ENCODE results near the gene TRAPPC6A. TPM values are rescaled to one million over a fixed set of nuclear protein-coding genes. Genes with fewer than 3 reads are reported as not detected.
A peak's percentile ranks its signal among the peaks of the same experiment; 100 is the strongest.

The TRAPPC6A gene
- polyA plus RNA-seq, 1 donor, result 50.2 TPM

GRCh38 chr19:45118106-45118505 lies 59.9 kb downstream of the TRAPPC6A start:
- H3K4me1 ChIP-seq (ENCODE audit: control insufficient read depth, insufficient read depth, low read length), result peaks cover 56% of the 10 kb centered on the region
- no peak overlapping the region for H3K4me3 ChIP-seq (ENCODE audit: low read length)
- WGBS (ENCODE audit: insufficient coverage, low lambda C conversion rate), result no CpG with 5 or more reads among the region's 5 CpGs
- peak overlapping the region; percentile 32 for H3K27ac ChIP-seq (ENCODE audit: low read length)
- DNase-seq, result no peak
- no peaks in the 10 kb centered on the region for H3K27me3 ChIP-seq (ENCODE audit: control insufficient read depth, insufficient read depth, low read length)
- peaks cover under 1% of the 10 kb centered on the region for H3K36me3 ChIP-seq (ENCODE audit: control insufficient read depth, insufficient read depth, low read length)
- no peaks in the 10 kb centered on the region for H3K9me3 ChIP-seq (ENCODE audit: control insufficient read depth, low read depth, low read length)

- peaks cover 61% of the 10 kb centered on the region for H3K4me1 ChIP-seq (ENCODE audit: control insufficient read depth, insufficient read depth, low read length)
- H3K36me3 ChIP-seq (ENCODE audit: control insufficient read depth, insufficient read depth, low read length), result no peaks in the 10 kb centered on the region
- no peak for DNase-seq
- peak overlapping the region; percentile 1 for H3K27ac ChIP-seq (ENCODE audit: low read length)
- no CpG with 5 or more reads among the region's 12 CpGs for WGBS (ENCODE audit: insufficient coverage, low lambda C conversion rate)
- no peak overlapping the region for H3K4me3 ChIP-seq (ENCODE audit: low read length)
- no peaks in the 10 kb centered on the region for H3K27me3 ChIP-seq (ENCODE audit: control insufficient read depth, insufficient read depth, low read length)
- H3K9me3 ChIP-seq (ENCODE audit: control insufficient read depth, low read depth, low read length), result no peaks in the 10 kb centered on the region
Measured at GRCh38 chr19:45117671-45118070, 60.4 kb downstream of the TRAPPC6A start.

GRCh38 chr19:45117167-45117594 lies 60.9 kb downstream of the TRAPPC6A start:
- H3K4me3 ChIP-seq (ENCODE audit: low read length), result no peak overlapping the region
- H3K27ac ChIP-seq (ENCODE audit: low read length), result peak overlapping the region; percentile 1
- no peak for DNase-seq
- H3K27me3 ChIP-seq (ENCODE audit: control insufficient read depth, insufficient read depth, low read length), result no peaks in the 10 kb centered on the region
- peaks cover 65% of the 10 kb centered on the region for H3K4me1 ChIP-seq (ENCODE audit: control insufficient read depth, insufficient read depth, low read length)
- WGBS (ENCODE audit: insufficient coverage, low lambda C conversion rate), result no CpG with 5 or more reads among the region's 16 CpGs
- no peaks in the 10 kb centered on the region for H3K9me3 ChIP-seq (ENCODE audit: control insufficient read depth, low read depth, low read length)
- no peaks in the 10 kb centered on the region for H3K36me3 ChIP-seq (ENCODE audit: control insufficient read depth, insufficient read depth, low read length)

GRCh38 chr19:45115809-45116615 lies 62.0 kb downstream of the TRAPPC6A start:
- H3K9me3 ChIP-seq (ENCODE audit: control insufficient read depth, low read depth, low read length), result no peaks in the 10 kb centered on the region
- H3K36me3 ChIP-seq (ENCODE audit: control insufficient read depth, insufficient read depth, low read length), result no peaks in the 10 kb centered on the region
- H3K4me3 ChIP-seq (ENCODE audit: low read length), result no peak overlapping the region
- peaks cover 60% of the 10 kb centered on the region for H3K4me1 ChIP-seq (ENCODE audit: control insufficient read depth, insufficient read depth, low read length)
- no peak overlapping the region for H3K27ac ChIP-seq (ENCODE audit: low read length)
- peak in 1 of 2 donors; percentile 11 for DNase-seq
- H3K27me3 ChIP-seq (ENCODE audit: control insufficient read depth, insufficient read depth, low read length), result no peaks in the 10 kb centered on the region
- no CpG with 5 or more reads among the region's 21 CpGs for WGBS (ENCODE audit: insufficient coverage, low lambda C conversion rate)

GRCh38 chr19:45114116-45114515 lies 63.9 kb downstream of the TRAPPC6A start:
- no CpG with 5 or more reads among the region's 4 CpGs for WGBS (ENCODE audit: insufficient coverage, low lambda C conversion rate)
- Histone ChIP-seq H3K27me3 (ENCODE audit: control insufficient read depth, insufficient read depth, low read length) (no peaks in the 10 kb centered on the region), H3K9me3 (ENCODE audit: control insufficient read depth, low read depth, low read length) (no peaks in the 10 kb centered on the region), H3K36me3 (ENCODE audit: control insufficient read depth, insufficient read depth, low read length) (no peaks in the 10 kb centered on the region), H3K4me3 (ENCODE audit: low read length) (no peak overlapping the region), H3K27ac (ENCODE audit: low read length) (peak overlapping the region; percentile 84), H3K4me1 (ENCODE audit: control insufficient read depth, insufficient read depth, low read length) (peaks cover 59% of the 10 kb centered on the region)
- no peak for DNase-seq

- H3K4me3 ChIP-seq (ENCODE audit: low read length), result peak overlapping the region; percentile 8
- peaks cover 62% of the 10 kb centered on the region for H3K4me1 ChIP-seq (ENCODE audit: control insufficient read depth, insufficient read depth, low read length)
- H3K9me3 ChIP-seq (ENCODE audit: control insufficient read depth, low read depth, low read length), result no peaks in the 10 kb centered on the region
- WGBS (ENCODE audit: insufficient coverage, low lambda C conversion rate), result no CpG with 5 or more reads among the region's 9 CpGs
- H3K36me3 ChIP-seq (ENCODE audit: control insufficient read depth, insufficient read depth, low read length), result no peaks in the 10 kb centered on the region
- no peaks in the 10 kb centered on the region for H3K27me3 ChIP-seq (ENCODE audit: control insufficient read depth, insufficient read depth, low read length)
- peak; percentile 71 to 86 for DNase-seq
- peak overlapping the region; percentile 84 for H3K27ac ChIP-seq (ENCODE audit: low read length)
Measured at GRCh38 chr19:45113628-45114027, 64.4 kb downstream of the TRAPPC6A start.

Other genes with a start within 250 kb of the TRAPPC6A start
- not detected for gene APOC4, start 236.0 kb downstream of the TRAPPC6A start, polyA plus RNA-seq
- gene APOC2, start 232.2 kb downstream of the TRAPPC6A start, polyA plus RNA-seq, result 186 TPM
- gene CLPTM1, start 222.9 kb downstream of the TRAPPC6A start, polyA plus RNA-seq, result 91.6 TPM
- gene RELB, start 176.8 kb downstream of the TRAPPC6A start, polyA plus RNA-seq, result 8.4 TPM
- 81.6 TPM for gene CLASRP, start 139.2 kb downstream of the TRAPPC6A start, polyA plus RNA-seq
- gene ZNF296, start 101.8 kb downstream of the TRAPPC6A start, polyA plus RNA-seq, result 6.6 TPM
- gene GEMIN7, start 99.0 kb downstream of the TRAPPC6A start, polyA plus RNA-seq, result 23.5 TPM
- gene PPP1R37, start 85.1 kb downstream of the TRAPPC6A start, polyA plus RNA-seq, result 40.3 TPM
- gene NKPD1, start 17.3 kb downstream of the TRAPPC6A start, polyA plus RNA-seq, result 0.15 TPM
- 12.1 TPM for gene BLOC1S3, start 547 bp upstream of the TRAPPC6A start, polyA plus RNA-seq
- gene EXOC3L2, start 67.2 kb upstream of the TRAPPC6A start, polyA plus RNA-seq, result 1.7 TPM
- 17.6 TPM for gene MARK4, start 73.0 kb upstream of the TRAPPC6A start, polyA plus RNA-seq
- gene CKM, start 144.6 kb upstream of the TRAPPC6A start, polyA plus RNA-seq, result 4.9 TPM
- gene KLC3, start 162.5 kb upstream of the TRAPPC6A start, polyA plus RNA-seq, result 0.04 TPM
- 18.2 TPM for gene ERCC2, start 192.3 kb upstream of the TRAPPC6A start, polyA plus RNA-seq
- gene PPP1R13L, start 226.8 kb upstream of the TRAPPC6A start, polyA plus RNA-seq, result 11.0 TPM
- 4.1 TPM for gene POLR1G, start 228.4 kb upstream of the TRAPPC6A start, polyA plus RNA-seq
- 66.3 TPM for gene ERCC1, start 245.7 kb upstream of the TRAPPC6A start, polyA plus RNA-seq